SU-DHL-6 (cell line): ENCODE results near the gene WWOX.

Experiments used
- H2AFZ ChIP-seq: fragments of 200-600 bp; sonication (generic); 2 replicates; pipeline ENCODE4 v1.6.1; 2014; ENCODE audit warnings: low read depth, mild to moderate bottlenecking, moderate library complexity, mixed read lengths, antibody characterized with exemption, low read length; ENCODE audit not compliant: severe bottlenecking
- H3F3A ChIP-seq: fragments of 200-600 bp; shearing (Covaris generic); 2 replicates; pipeline ENCODE4 v1.6.0; 2016; ENCODE audit warnings: antibody characterized with exemption, mild to moderate bottlenecking; ENCODE audit not compliant: insufficient read depth
- H3K27ac ChIP-seq: fragments of 200-600 bp; sonication (generic); 2 replicates; pipeline ENCODE4 v1.5.1; 2016; ENCODE audit warnings: low read depth, mild to moderate bottlenecking, low read length, moderate library complexity, mixed read lengths
- H3K27me3 ChIP-seq: fragments of 200-600 bp; sonication (generic), shearing (Covaris generic); 2 replicates; pipeline ENCODE4 v1.6.0; 2014; ENCODE audit warnings: mild to moderate bottlenecking, low read length
- H3K36me3 ChIP-seq: fragments of 200-600 bp; sonication (generic); 2 replicates; pipeline ENCODE4 v1.6.1; 2014; ENCODE audit warnings: mild to moderate bottlenecking, low read length, mixed read lengths
- H3K4me2 ChIP-seq: fragments of 300-600, 200-600 bp; shearing (Covaris generic), sonication (generic); 2 replicates; pipeline ENCODE4 v1.6.0; 2014; ENCODE audit warnings: low read length, low read depth, mild to moderate bottlenecking; ENCODE audit not compliant: poor library complexity, severe bottlenecking
- H3K4me3 ChIP-seq: fragments of 200-600 bp; sonication (generic); 2 replicates; pipeline ENCODE4 v1.5.1; 2014; ENCODE audit warnings: antibody characterized with exemption, low read length, mild to moderate bottlenecking, mixed read lengths; ENCODE audit not compliant: insufficient read depth, poor library complexity, severe bottlenecking
- H3K79me2 ChIP-seq: fragments of 200-600 bp; sonication (generic); 2 replicates; pipeline ENCODE4 v1.6.1; 2014; ENCODE audit warnings: mild to moderate bottlenecking, low read length, moderate library complexity; ENCODE audit not compliant: insufficient read depth
- H3K9ac ChIP-seq: fragments of 200-600 bp; sonication (generic); 2 replicates; pipeline ENCODE4 v1.7.0; 2014; ENCODE audit warnings: mild to moderate bottlenecking, low read length
- H3K9me2 ChIP-seq: fragments of 200-600 bp; sonication (generic); replicated peaks from 2 replicates; pipeline ENCODE4 v1.6.1; 2014; ENCODE audit warnings: low read length; ENCODE audit not compliant: insufficient read depth
- H3K9me3 ChIP-seq: fragments of 200-600 bp; sonication (generic); 2 replicates; pipeline ENCODE4 v1.6.1; 2014; ENCODE audit warnings: low read length, mixed read lengths; ENCODE audit not compliant: insufficient read depth
- H4K20me1 ChIP-seq: fragments of 200-600 bp; sonication (generic); 2 replicates; pipeline ENCODE4 v1.6.1; 2014; ENCODE audit warnings: low read depth, mild to moderate bottlenecking, antibody characterized with exemption, low read length, moderate library complexity, mixed read lengths
- CTCF ChIP-seq: fragments of 200-600 bp; sonication (generic); IDR thresholded peaks from one replicate; pipeline ENCODE4 v1.5.1; 2017; ENCODE audit warnings: antibody characterized with exemption, mild to moderate bottlenecking, low read length, moderate library complexity; ENCODE audit not compliant: insufficient read depth, poor library complexity, severe bottlenecking
- EZH2phosphoT487 ChIP-seq: fragments of 200-600 bp; sonication (generic), shearing (Covaris generic); conservative IDR thresholded peaks from 2 replicates; pipeline ENCODE4 v1.6.1; 2018; ENCODE audit warnings: mild to moderate bottlenecking, antibody characterized with exemption, low read length, moderate library complexity, mixed read lengths

The WWOX gene

DNA sequence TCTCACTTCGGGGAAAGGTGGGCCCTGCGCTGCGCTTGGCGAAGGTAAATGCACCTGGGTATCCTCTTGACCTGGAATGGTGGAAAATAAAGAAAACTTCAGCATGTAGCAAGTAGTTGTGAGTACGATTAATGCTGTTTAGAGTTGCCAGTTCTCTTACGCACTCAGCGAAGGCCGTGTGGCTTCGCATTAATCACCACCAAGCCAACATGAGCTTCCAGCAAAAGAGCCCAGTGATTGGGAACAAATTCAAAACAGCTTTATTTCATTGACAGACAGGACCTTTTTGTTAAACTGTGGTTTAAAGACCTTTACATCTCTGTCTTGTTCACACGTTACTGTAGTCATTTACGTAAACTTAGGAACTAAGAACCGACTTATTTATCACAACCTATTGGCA lies 969.7 kb downstream of the WWOX start:
- Histone ChIP-seq H3K79me2 (no peaks in the 10 kb centered on the region), H3K27ac (no peak overlapping the region), H3K9me2 (no peaks in the 10 kb centered on the region), H3K9me3 (no peaks in the 10 kb centered on the region), H3K4me3 (no peak overlapping the region), H3K9ac (no peak overlapping the region), H4K20me1 (no peaks in the 10 kb centered on the region), H3F3A (no peaks in the 10 kb centered on the region), H3K36me3 (no peaks in the 10 kb centered on the region), H3K4me2 (no peak overlapping the region), H3K27me3 (no peaks in the 10 kb centered on the region), H2AFZ (no peak overlapping the region)
- TF ChIP-seq EZH2phosphoT487 (no peak), CTCF (no peak)

- no peak overlapping the region for H3K27ac ChIP-seq
- no peak overlapping the region for H3K9ac ChIP-seq
- no peaks in the 10 kb centered on the region for H4K20me1 ChIP-seq
- H3K9me2 ChIP-seq: no peaks in the 10 kb centered on the region
- H3K4me3 ChIP-seq: no peak overlapping the region
- no peaks in the 10 kb centered on the region for H3K79me2 ChIP-seq
- no peak overlapping the region for H2AFZ ChIP-seq
- no peaks in the 10 kb centered on the region for H3K27me3 ChIP-seq
- no peaks in the 10 kb centered on the region for H3K36me3 ChIP-seq
- no peaks in the 10 kb centered on the region for H3K9me3 ChIP-seq
- no peak overlapping the region for H3K4me2 ChIP-seq
- TF ChIP-seq EZH2phosphoT487 (no peak), CTCF (no peak)
- no peaks in the 10 kb centered on the region for H3F3A ChIP-seq
Measured at GRCh38 chr16:79069633-79070032, 970.2 kb downstream of the WWOX start.

- Histone ChIP-seq H3K27ac (no peak overlapping the region), H3K36me3 (no peaks in the 10 kb centered on the region), H3K9ac (no peak overlapping the region), H3K27me3 (no peaks in the 10 kb centered on the region), H3K4me3 (no peak overlapping the region), H3K4me2 (no peak overlapping the region), H3K9me2 (no peaks in the 10 kb centered on the region), H3F3A (no peaks in the 10 kb centered on the region), H3K79me2 (no peaks in the 10 kb centered on the region), H2AFZ (no peak overlapping the region), H4K20me1 (no peaks in the 10 kb centered on the region), H3K9me3 (no peaks in the 10 kb centered on the region)
- TF ChIP-seq CTCF (no peak), EZH2phosphoT487 (no peak)
Measured at GRCh38 chr16:79071424-79071823, 972.0 kb downstream of the WWOX start.

DNA sequence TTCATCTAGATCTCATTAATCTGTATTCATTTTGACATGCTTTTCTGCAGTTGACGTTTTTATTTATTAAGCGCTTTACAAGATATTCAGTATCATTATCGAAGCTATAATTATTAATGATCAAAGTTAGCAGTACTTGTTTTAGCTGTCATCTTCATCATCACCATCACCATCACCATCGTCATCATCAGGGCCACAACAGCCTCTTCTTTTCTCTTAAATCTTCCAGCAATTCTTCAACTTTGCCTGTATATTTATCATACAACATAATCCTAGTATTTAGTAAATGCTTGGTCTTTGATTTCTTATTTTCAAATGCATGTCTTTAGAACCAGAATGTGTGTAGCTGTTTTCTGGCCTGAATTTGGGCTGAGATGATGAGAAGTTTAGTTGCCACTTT lies 973.1 kb downstream of the WWOX start:
- Histone ChIP-seq H4K20me1 (no peaks in the 10 kb centered on the region), H3K4me2 (no peak overlapping the region), H3K27ac (no peak overlapping the region), H3K9me2 (no peaks in the 10 kb centered on the region), H3K9me3 (no peaks in the 10 kb centered on the region), H3K9ac (no peak overlapping the region), H2AFZ (no peak overlapping the region), H3K27me3 (no peaks in the 10 kb centered on the region), H3K79me2 (no peaks in the 10 kb centered on the region), H3K4me3 (no peak overlapping the region), H3F3A (no peaks in the 10 kb centered on the region), H3K36me3 (no peaks in the 10 kb centered on the region)
- TF ChIP-seq EZH2phosphoT487 (no peak), CTCF (no peak)
